ENCODE measurements around the gene NPY2R.

The NPY2R gene

GRCh38 chr4:155208258-155209054 lies at the start of gene NPY2R:
Gene NPY2R, plus strand, starts transcription at chr4:155208636. Its CDS starts 5,304 bp downstream, at chr4:155213940.
- no peak for DNase-seq

GRCh38 chr4:155161357-155161756 lies 47.1 kb upstream of the NPY2R start:
- no peak for DNase-seq

- no peak for DNase-seq
Measured at GRCh38 chr4:155164718-155165117, 43.7 kb upstream of the NPY2R start.

- no peak for DNase-seq
Measured at GRCh38 chr4:155170569-155170968, 37.9 kb upstream of the NPY2R start.

- DNase-seq = no peak
Measured at GRCh38 chr4:155173371-155173770, 35.1 kb upstream of the NPY2R start.

- DNase-seq = no peak
Measured at GRCh38 chr4:155174668-155175067, 33.8 kb upstream of the NPY2R start.

GRCh38 chr4:155179216-155179615 lies 29.2 kb upstream of the NPY2R start:
- DNase-seq = no peak

- DNase-seq = no peak
Measured at GRCh38 chr4:155186972-155187371, 21.5 kb upstream of the NPY2R start.

- no peak for DNase-seq
Measured at GRCh38 chr4:155187989-155188388, 20.4 kb upstream of the NPY2R start.

GRCh38 chr4:155190099-155190498 lies 18.3 kb upstream of the NPY2R start:
- no peak for DNase-seq

GRCh38 chr4:155197757-155198156 lies 10.7 kb upstream of the NPY2R start:
- DNase-seq = no peak

GRCh38 chr4:155207534-155208257 lies 740 bp upstream of the NPY2R start:
- DNase-seq = no peak

- no peak for DNase-seq
Measured at GRCh38 chr4:155220025-155220424, 11.6 kb downstream of the NPY2R start.

GRCh38 chr4:155227131-155227530 lies 18.7 kb downstream of the NPY2R start:
- no peak for DNase-seq

GRCh38 chr4:155228713-155229112 lies 20.3 kb downstream of the NPY2R start:
- no peak for DNase-seq

- no peak for DNase-seq
Measured at GRCh38 chr4:155232432-155232831, 24.0 kb downstream of the NPY2R start.

- no peak for DNase-seq
Measured at GRCh38 chr4:155234206-155234605, 25.8 kb downstream of the NPY2R start.

GRCh38 chr4:155237567-155237966 lies 29.1 kb downstream of the NPY2R start:
- no peak for DNase-seq

- DNase-seq = no peak
Measured at GRCh38 chr4:155241225-155241624, 32.8 kb downstream of the NPY2R start.

GRCh38 chr4:155241664-155242063 lies 33.2 kb downstream of the NPY2R start:
- DNase-seq = no peak

- no peak for DNase-seq
Measured at GRCh38 chr4:155245105-155245504, 36.7 kb downstream of the NPY2R start.

GRCh38 chr4:155248002-155248896 lies 39.8 kb downstream of the NPY2R start:
- DNase-seq = no peak

GRCh38 chr4:155249016-155249566 lies 40.7 kb downstream of the NPY2R start:
- DNase-seq = no peak

Measured in activated CD4-positive, CD25-positive, alpha-beta regulatory T cell (primary cell).